AG04450 (cell line): ENCODE results near the gene PCDHGA4. TPM values are rescaled to one million over a fixed set of nuclear protein-coding genes. Genes with fewer than 3 reads are reported as not detected.

Experiments
- CTCF ChIA-PET: fragments of 300-600, 350-600 bp; formaldehyde crosslinking; extraction: SDS; loops from one replicate; lab custom pipeline; 2022; ENCODE audit warnings: antibody characterized with exemption, inconsistent platforms; lab: Charles Lee
- POLR2A ChIA-PET: fragments of 350-600 bp; formaldehyde crosslinking; extraction: SDS; loops from one replicate; lab custom pipeline; 2021; ENCODE audit warnings: antibody characterized with exemption, inconsistent platforms; lab: Yijun Ruan, JAX
- DNase-seq: peaks from one replicate; pipeline ENCODE4 v3.0.0-alpha.2; 2011; ENCODE audit warnings: low read depth, low spot score
- H3K27ac ChIP-seq: one replicate; pipeline ENCODE4 v1.5.1; 2012; ENCODE audit warnings: low read depth, low read length, control low read depth
- H3K27me3 ChIP-seq: one replicate; pipeline ENCODE4 v1.6.0; 2012; ENCODE audit warnings: low read length; ENCODE audit not compliant: control insufficient read depth, insufficient read depth
- H3K4me3 ChIP-seq: 2 replicates; pipeline ENCODE4 v1.5.1; 2011; ENCODE audit warnings: mild to moderate bottlenecking, low read depth, low read length, control low read depth
- H3K9me3 ChIP-seq: 2 replicates; pipeline ENCODE4 v1.5.1; 2012; ENCODE audit warnings: low read length; ENCODE audit not compliant: control insufficient read depth, insufficient read depth
- polyA plus RNA-seq: library from polyadenylated mRNA; depleted of rRNA; stranded (reverse); fragments of >200 nt; gene quantifications from 2 replicates; pipeline ENCODE4 v1.2.3, GENCODE V29; 2011
- TF ChIP-seq, protein P1 (sequence below): IDR thresholded peaks from 2 replicates; pipeline ENCODE4 v1.5.1; 2011; ENCODE audit warnings: low read depth, low read length, control low read depth, inconsistent platforms

PCDHGA4 gene
- polyA plus RNA-seq, 1 experiment = 6.3 TPM

DNA sequence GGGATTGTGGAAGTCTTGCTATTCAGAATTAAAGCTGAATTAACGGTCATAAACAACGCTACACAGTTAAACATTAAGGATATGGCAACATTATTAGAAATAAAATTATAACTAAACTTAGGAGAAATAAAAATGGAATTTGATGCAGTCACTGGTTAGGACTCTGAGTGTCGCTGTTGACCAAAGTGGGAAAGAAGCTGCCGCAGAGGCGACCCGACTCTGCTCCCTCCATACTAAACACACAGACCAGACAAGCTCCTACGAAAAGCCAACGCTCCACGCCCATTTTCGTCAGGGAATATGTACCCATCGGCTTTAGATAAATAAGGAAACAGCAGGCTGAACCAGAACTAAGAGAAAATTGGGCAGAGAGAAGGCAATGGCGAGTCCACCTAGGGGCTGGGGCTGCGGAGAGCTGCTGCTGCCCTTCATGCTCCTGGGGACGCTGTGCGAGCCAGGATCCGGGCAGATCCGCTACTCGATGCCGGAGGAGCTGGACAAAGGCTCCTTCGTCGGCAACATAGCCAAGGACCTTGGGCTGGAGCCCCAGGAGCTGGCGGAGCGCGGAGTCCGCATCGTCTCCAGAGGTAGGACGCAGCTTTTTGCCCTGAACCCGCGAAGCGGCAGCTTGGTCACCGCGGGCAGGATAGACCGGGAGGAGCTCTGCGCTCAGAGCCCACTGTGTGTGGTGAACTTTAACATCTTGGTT, 9.3 kb downstream of the PCDHGA4 start, which contains the start of gene PCDHGA5:
PCDHGA5 (plus strand) TSS at position 211 of the 709 bp plus-strand sequence; CDS start at position 380, 169 bp downstream.
- ChIA-PET POLR2A (no interaction called here), CTCF (interaction anchor here (0.7 to 2.0 kb wide), 6 partner anchors 34 to 204 kb away, joined by 3 to 11 read pairs (median 4); partner anchors contain the start of gene PCDHGA1)
- Histone ChIP-seq H3K27me3 (peaks cover 32% of the 10 kb centered on the region), H3K4me3 (peak within 1 kb of the TSS; percentile 10; the same call in 1 of the 2 replicates), H3K27ac (no peak within 1 kb of the TSS), H3K9me3 (peaks cover 59% of the 10 kb centered on the region)
- TF ChIP-seq, protein P1, sequence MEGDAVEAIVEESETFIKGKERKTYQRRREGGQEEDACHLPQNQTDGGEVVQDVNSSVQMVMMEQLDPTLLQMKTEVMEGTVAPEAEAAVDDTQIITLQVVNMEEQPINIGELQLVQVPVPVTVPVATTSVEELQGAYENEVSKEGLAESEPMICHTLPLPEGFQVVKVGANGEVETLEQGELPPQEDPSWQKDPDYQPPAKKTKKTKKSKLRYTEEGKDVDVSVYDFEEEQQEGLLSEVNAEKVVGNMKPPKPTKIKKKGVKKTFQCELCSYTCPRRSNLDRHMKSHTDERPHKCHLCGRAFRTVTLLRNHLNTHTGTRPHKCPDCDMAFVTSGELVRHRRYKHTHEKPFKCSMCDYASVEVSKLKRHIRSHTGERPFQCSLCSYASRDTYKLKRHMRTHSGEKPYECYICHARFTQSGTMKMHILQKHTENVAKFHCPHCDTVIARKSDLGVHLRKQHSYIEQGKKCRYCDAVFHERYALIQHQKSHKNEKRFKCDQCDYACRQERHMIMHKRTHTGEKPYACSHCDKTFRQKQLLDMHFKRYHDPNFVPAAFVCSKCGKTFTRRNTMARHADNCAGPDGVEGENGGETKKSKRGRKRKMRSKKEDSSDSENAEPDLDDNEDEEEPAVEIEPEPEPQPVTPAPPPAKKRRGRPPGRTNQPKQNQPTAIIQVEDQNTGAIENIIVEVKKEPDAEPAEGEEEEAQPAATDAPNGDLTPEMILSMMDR = peak; percentile 10; the same call in 1 of the 2 replicates
- no peak for DNase-seq

DNA sequence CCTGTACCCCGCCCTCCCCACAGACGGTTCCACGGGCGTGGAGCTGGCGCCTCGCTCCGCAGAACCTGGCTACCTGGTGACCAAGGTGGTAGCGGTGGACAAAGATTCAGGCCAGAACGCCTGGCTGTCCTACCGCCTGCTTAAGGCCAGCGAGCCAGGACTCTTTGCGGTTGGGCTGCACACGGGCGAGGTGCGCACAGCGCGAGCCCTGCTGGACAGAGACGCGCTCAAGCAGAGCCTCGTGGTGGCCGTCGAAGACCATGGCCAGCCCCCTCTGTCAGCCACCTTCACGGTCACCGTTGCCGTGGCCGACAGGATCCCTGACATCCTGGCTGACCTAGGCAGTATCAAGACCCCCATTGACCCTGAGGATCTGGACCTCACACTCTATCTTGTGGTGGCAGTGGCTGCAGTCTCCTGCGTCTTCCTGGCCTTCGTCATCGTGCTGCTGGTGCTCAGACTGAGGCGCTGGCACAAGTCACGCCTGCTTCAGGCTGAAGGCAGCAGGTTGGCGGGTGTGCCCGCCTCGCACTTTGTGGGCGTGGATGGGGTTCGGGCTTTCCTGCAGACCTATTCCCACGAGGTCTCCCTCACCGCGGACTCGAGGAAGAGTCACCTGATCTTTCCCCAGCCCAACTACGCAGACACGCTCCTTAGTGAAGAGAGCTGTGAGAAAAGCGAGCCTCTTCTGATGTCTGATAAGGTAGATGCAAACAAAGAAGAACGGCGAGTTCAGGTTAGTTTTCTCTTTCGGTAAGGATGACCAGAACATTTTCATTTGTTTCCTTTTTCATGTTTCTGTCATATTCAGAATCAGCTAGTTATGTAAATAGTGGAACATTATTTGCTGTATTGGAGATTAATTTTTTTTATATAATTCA, 11.4 kb downstream of the PCDHGA4 start:
- Histone ChIP-seq H3K27ac (no peak overlapping the region), H3K4me3 (no peak overlapping the region), H3K27me3 (peaks cover 29% of the 10 kb centered on the region), H3K9me3 (peaks cover 57% of the 10 kb centered on the region)
- DNase-seq = no peak
- POLR2A ChIA-PET = no interaction called here
- CTCF ChIA-PET = interaction anchor here (1.0 kb wide), 1 partner anchor 201 kb away, joined by 3 read pairs; no protein-coding TSS in a partner anchor
- TF ChIP-seq, protein P1 = no peak

DNA sequence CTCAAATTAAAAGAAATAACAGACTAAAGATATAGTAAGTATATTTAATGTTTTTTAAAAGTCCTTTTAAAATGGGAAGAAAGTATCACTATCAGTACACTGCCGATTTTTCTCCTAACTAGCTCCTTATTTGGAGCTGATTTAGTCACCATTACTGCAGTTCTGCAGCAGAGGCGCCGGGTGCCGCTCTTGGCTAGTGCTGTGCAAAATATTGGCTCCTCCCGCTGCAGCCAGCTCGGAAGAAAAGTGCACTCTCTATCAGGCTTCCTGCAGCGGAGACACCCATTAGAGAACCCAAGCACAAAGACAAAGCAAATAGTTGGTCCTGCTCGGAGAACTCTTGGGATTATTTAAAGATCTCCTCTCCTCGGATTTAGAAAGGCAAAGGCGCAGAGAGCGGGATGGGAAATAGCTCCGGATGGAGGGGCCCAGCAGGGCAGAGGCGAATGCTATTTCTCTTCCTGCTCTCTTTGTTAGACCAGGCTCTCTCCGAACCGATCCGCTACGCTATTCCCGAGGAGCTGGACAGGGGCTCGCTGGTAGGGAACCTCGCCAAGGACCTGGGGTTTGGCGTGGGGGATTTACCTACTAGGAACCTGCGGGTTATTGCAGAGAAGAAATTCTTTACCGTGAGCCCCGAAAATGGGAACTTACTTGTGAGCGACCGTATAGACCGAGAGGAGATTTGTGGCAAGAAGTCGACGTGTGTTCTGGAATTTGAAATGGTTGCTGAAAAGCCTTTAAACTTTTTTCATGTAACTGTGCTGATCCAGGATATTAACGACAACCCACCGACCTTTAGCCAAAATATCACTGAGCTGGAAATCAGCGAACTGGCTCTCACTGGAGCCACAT, 15.4 kb downstream of the PCDHGA4 start, which contains the start of gene PCDHGB3:
PCDHGB3 (plus strand) TSS at position 249 of the 855 bp plus-strand sequence; CDS start at position 402, 153 bp downstream.
- TF ChIP-seq, protein P1 = peak; percentile 48
- Histone ChIP-seq H3K27me3 (peaks cover 16% of the 10 kb centered on the region), H3K27ac (no peak within 1 kb of the TSS), H3K4me3 (peak within 1 kb of the TSS; percentile 47), H3K9me3 (peaks cover 65% of the 10 kb centered on the region)
- POLR2A ChIA-PET = interaction anchor here (0.7 to 1.2 kb wide), 3 partner anchors 10 to 194 kb away, joined by 3 to 4 read pairs (median 3); no protein-coding TSS in a partner anchor
- CTCF ChIA-PET = interaction anchor here (0.5 to 3.8 kb wide), 32 partner anchors 9 to 228 kb away, joined by 3 to 105 read pairs (median 4); partner anchors contain the start of genes PCDHB14, PCDHGA1, PCDHGA10 and PCDHGA11
- DNase-seq = no peak

DNA sequence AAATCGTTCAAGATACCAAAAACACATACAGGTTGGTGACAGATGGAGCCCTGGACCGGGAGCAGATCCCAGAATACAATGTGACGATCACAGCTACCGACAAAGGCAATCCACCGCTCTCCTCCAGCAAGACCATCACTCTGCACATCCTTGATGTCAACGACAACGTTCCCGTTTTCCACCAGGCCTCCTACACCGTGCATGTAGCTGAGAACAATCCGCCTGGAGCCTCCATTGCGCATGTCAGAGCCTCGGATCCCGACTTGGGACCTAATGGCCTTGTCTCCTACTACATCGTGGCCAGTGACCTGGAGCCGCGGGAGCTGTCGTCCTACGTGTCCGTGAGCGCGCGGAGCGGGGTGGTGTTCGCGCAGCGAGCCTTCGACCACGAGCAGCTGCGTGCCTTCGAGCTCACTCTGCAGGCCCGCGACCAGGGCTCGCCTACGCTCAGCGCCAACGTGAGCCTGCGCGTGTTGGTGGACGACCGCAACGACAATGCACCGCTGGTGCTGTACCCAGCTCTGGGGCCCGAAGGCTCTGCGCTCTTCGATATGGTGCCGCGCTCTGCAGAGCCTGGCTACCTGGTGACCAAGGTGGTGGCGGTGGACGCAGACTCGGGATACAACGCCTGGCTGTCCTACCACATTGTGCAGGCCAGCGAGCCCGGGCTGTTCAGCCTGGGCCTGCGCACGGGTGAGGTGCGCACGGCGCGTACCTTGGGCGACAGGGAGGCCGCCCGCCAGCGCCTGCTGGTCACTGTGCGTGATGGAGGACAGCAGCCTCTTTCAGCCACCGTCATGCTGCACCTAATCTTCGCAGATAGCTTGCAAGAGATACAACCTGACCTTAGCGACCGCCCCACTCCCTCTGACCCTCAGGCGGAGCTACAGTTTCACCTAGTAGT, 17.0 kb downstream of the PCDHGA4 start:
- Histone ChIP-seq H3K9me3 (peaks cover 67% of the 10 kb centered on the region), H3K27me3 (peaks cover 4% of the 10 kb centered on the region), H3K4me3 (no peak overlapping the region), H3K27ac (no peak overlapping the region)
- TF ChIP-seq, protein P1 = no peak
- no peak for DNase-seq
- CTCF ChIA-PET = interaction anchor here (0.9 to 3.8 kb wide), 8 partner anchors 22 to 195 kb away, joined by 3 to 105 read pairs (median 14); partner anchors contain the start of genes PCDHGA10, PCDHGA12, PCDHGB1 and TAF7
- POLR2A ChIA-PET = no interaction called here
